Heart left ventricle (tissue), 16 donors: ENCODE measurements around the gene DDHD1. TPM values are rescaled to one million over a fixed set of nuclear protein-coding genes. Genes with fewer than 3 reads are reported as not detected.

ENCODE experiments used
- ATAC-seq, 4 donors: fragments of 200-7000 bp; cut with Tn5 transposase; one replicate each; pipeline ENCODE4 v1.9.1; 2020 to 2022; ENCODE audit warnings: moderate library complexity in 4 of 4, mild to moderate bottlenecking in 3 of 4, moderate number of reproducible peaks in 1 of 4
- DNase-seq, 5 donors: peaks; one replicate each; pipeline ENCODE4 v3.0.0-alpha.2; 2020
- H3K27ac ChIP-seq, 12 donors: fragments of 200-600 bp; sonication (generic) in 4 of 12; one replicate each; pipeline versions ENCODE4 v1.5.0 to v1.8.0; 2016 to 2022; ENCODE audit warnings: mild to moderate bottlenecking in 2 of 12
- H3K27me3 ChIP-seq, 9 donors: fragments of 200-600 bp; sonication (generic) in 2 of 9; one replicate each; pipeline versions ENCODE4 v1.5.1 to v1.8.0; 2016 to 2022; ENCODE audit warnings: mild to moderate bottlenecking in 3 of 9
- H3K36me3 ChIP-seq, 9 donors: fragments of 200-600 bp; sonication (generic) in 2 of 9; one replicate each; pipeline versions ENCODE4 v1.5.0 to v1.8.0; 2018 to 2022; ENCODE audit warnings: mild to moderate bottlenecking in 2 of 9
- H3K4me1 ChIP-seq, 12 donors: fragments of 200-600 bp; sonication (generic) in 4 of 12; one replicate each; pipeline versions ENCODE4 v1.5.0 to v1.8.0; 2016 to 2022; ENCODE audit warnings: mild to moderate bottlenecking in 3 of 12
- H3K4me3 ChIP-seq, 12 donors: fragments of 200-600 bp; sonication (generic) in 4 of 12; one replicate each; pipeline versions ENCODE4 v1.5.0 to v1.8.0; 2017 to 2022; ENCODE audit warnings: mild to moderate bottlenecking in 9 of 12, moderate library complexity in 4 of 12
- H3K9me3 ChIP-seq, 12 donors: fragments of 200-600 bp; sonication (generic) in 4 of 12; one replicate each; pipeline versions ENCODE4 v1.5.0 to v1.8.0; 2016 to 2022; ENCODE audit warnings: mild to moderate bottlenecking in 1 of 12
- CTCF ChIP-seq, 12 donors: fragments of 200-600 bp; sonication (generic) in 4 of 12; IDR thresholded peaks; one replicate each; pipeline versions ENCODE4 v1.5.0 to v1.8.0; 2018 to 2022; ENCODE audit warnings: antibody characterized with exemption in 12 of 12, mild to moderate bottlenecking in 5 of 12
- POLR2A ChIP-seq, 2 donors: fragments of 450-650 bp; IDR thresholded peaks; one replicate each; pipeline ENCODE4 v1.6.1; 2017; ENCODE audit warnings: antibody characterized with exemption in 2 of 2, mild to moderate bottlenecking in 2 of 2, moderate library complexity in 2 of 2
- WGBS, 4 donors: extraction: QIAGEN DNeasy Blood & Tissue Kit in 2 of 4; methylation state at CpG; one replicate each; pipeline versions ENCODE4 v1.1.5 to v1.1.7; 2013 to 2018; 5-methylcytosine and 5-hydroxymethylcytosine counted together
- intact Hi-C, 10 donors: fragments of 100-400 bp; cut with DNase I; formaldehyde crosslinking; loops; one replicate each; pipeline versions ENCODE4 v1.11.1 to v1.14.2; 2022
- polyA plus RNA-seq, 2 donors: library from polyadenylated mRNA; stranded (reverse); fragments of 200-250 nt; gene quantifications; one replicate each; pipeline ENCODE4 v1.2.3, GENCODE V29; 2013
- total RNA-seq, 9 donors: library from RNA; depleted of rRNA in 2 of 9; stranded (reverse); fragments of >200 nt in 2 of 9; fragmentation: NEBNext Ultra II Directional in 3 of 9; extraction: Animal tissue kit (Norgen Biotek cat#: 25700) in 3 of 9; gene quantifications; one replicate each; pipeline versions ENCODE4 v1.1.0 to v1.2.4, GENCODE V29; 2016 to 2023
- donor health status: ischemic (EF 13 %, LVEDD 7.1; RV severe dilation, severe dysfunction).
- donor health status: healthy with polysubstance abuse.
- donor health status: DM: no; HTN: yes; CAD: no.
- donor health status: DM: no; HTN: no; CAD: no.
- donor health status: ischemic (EF 25% LVEDD 6.9; RV normal size, moderate dysfunction).
- donor health status: ischemic (EF 25% LVEDD 5.7; RV mildly dilated, moderate dysfunction).
- donor health status: healthy.
- donor health status: DM: yes; HTN: yes; CAD: no.
- donor health status: ischemic (EF 35%, LVEDD 5.7; RV mildly dilated, moderate dysfunction).
- donor health status: nonischemic (EF 11% LVEDD 7.7; RV severe dilation, severe dysfunction).
- donor health status: DM: yes; HTN: yes; CAD: no.
- donor health status: PGD.
- donor health status: ischemic (EF 29% LVEDD 5.4; RV normal size, mild dysfunction).
- donor health status: nonischemic (EF 23%, LVEDD 6.1; RV moderate dilation, normal function).

DDHD1 gene
- total and polyA plus RNA-seq, 11 donors = 3.5 to 12.1 (median 7.0) TPM

DNA sequence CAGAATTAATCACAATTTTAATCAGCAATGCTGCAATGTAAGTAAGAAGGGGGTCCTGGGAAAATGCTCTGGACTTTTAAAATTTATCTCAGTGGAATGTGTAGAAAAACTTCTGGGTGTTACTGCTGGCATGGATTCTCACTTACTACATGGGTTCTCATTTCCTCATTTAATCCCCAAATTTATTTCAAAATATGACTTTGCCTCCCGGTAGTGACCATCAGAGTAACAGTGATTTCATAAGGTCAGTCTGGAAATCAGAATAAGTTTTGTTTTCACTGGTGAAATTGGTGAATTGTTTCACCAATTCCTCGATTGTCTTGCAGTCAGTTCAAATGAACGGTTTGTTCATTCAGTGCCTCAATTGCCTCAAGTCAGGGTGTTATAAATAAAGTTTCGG lies 22.3 kb upstream of the DDHD1 start:
- no peaks in the 10 kb centered on the region for H3K9me3 ChIP-seq
- ATAC-seq = no peak
- TF ChIP-seq POLR2A (IDR thresholded peaks at IDR 0.05) (no peak), CTCF (IDR thresholded peaks at IDR 0.05) (no peak)
- no peak overlapping the region for H3K4me3 ChIP-seq
- no peaks in the 10 kb centered on the region for H3K36me3 ChIP-seq
- H3K27ac ChIP-seq = no peak overlapping the region
- no peak for DNase-seq
- intact Hi-C loops = no loop called here
- WGBS, 4 donors = 77 to 88% (median 83%) methylated on average over 4 of the region's 4 CpGs
- no peaks in the 10 kb centered on the region for H3K27me3 ChIP-seq
- peaks cover 0 to 4% (median 0%) of the 10 kb centered on the region in 12 donors for H3K4me1 ChIP-seq

DNA sequence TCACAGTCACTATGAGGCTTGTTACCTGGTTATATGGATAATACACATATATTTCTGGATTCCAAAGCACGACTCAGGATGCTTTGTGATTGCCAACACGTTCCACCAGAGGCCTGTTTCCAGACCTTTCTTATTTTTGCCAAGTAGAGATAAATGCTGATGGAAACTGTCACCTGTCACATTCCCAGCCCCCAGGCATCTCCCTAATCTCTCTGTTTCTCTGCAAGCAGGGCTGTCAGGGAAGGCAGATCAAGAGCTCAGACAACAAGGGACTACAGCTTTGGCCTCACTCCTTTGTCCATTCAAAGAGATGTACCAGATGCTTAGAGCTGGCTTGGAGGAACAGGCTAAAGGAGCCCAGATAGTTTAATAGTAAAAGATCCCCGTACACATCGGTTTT lies 21.8 kb upstream of the DDHD1 start:
- no peak overlapping the region for H3K27ac ChIP-seq
- ATAC-seq = no peak
- peaks cover 0 to 4% (median 0%) of the 10 kb centered on the region in 12 donors for H3K4me1 ChIP-seq
- H3K36me3 ChIP-seq = no peaks in the 10 kb centered on the region
- no peak overlapping the region for H3K4me3 ChIP-seq
- 26 to 38% (median 34%) methylated on average over 4 of the region's 4 CpGs for WGBS, 4 donors
- H3K9me3 ChIP-seq = no peaks in the 10 kb centered on the region
- H3K27me3 ChIP-seq = no peaks in the 10 kb centered on the region
- intact Hi-C loops = no loop called here
- TF ChIP-seq POLR2A (IDR thresholded peaks at IDR 0.05) (no peak), CTCF (IDR thresholded peaks at IDR 0.05) (no peak)
- DNase-seq = no peak

- no peaks in the 10 kb centered on the region for H3K27me3 ChIP-seq
- H3K4me1 ChIP-seq = peaks cover 0 to 8% (median 0%) of the 10 kb centered on the region in 12 donors
- H3K4me3 ChIP-seq = no peak overlapping the region
- no peak for ATAC-seq
- intact Hi-C loops = no loop called here
- H3K36me3 ChIP-seq = no peaks in the 10 kb centered on the region
- TF ChIP-seq POLR2A (IDR thresholded peaks at IDR 0.05) = no peak
- no peak for TF ChIP-seq CTCF (IDR thresholded peaks at IDR 0.05)
- H3K9me3 ChIP-seq = peaks cover 0 to 3% (median 0%) of the 10 kb centered on the region in 12 donors
- DNase-seq = no peak
- WGBS, 4 donors = 88 to 94% (median 93%) methylated on average over 9 of the region's 9 CpGs
- H3K27ac ChIP-seq = no peak overlapping the region
Measured at GRCh38 chr14:53168786-53169185, 15.7 kb upstream of the DDHD1 start.

- no peak for TF ChIP-seq POLR2A (IDR thresholded peaks at IDR 0.05)
- no peak for TF ChIP-seq CTCF (IDR thresholded peaks at IDR 0.05)
- 65 to 74% (median 67%) methylated on average over 4 of the region's 4 CpGs for WGBS, 4 donors
Measured at GRCh38 chr14:53167602-53168328, 14.6 kb upstream of the DDHD1 start.

More at GRCh38 chr14:53167602-53168328, 14.6 kb upstream of the DDHD1 start:
- H3K4me1 ChIP-seq = peaks cover 0 to 8% (median 0%) of the 10 kb centered on the region in 12 donors
- H3K9me3 ChIP-seq = peaks cover 0 to 7% (median 0%) of the 10 kb centered on the region in 12 donors
- DNase-seq = no peak
- intact Hi-C loops = no loop called here
- H3K27ac ChIP-seq = peak overlapping the region in 5 of 12 donors; percentile 2 to 63 (median 33)
- peak in 1 of 4 donors; percentile 47 for ATAC-seq
- H3K4me3 ChIP-seq = no peak overlapping the region
- H3K36me3 ChIP-seq = no peaks in the 10 kb centered on the region
- no peaks in the 10 kb centered on the region for H3K27me3 ChIP-seq
